HG03439 (cell line): Measurements from ENCODE around the gene PLD1.
A peak's percentile ranks its signal among the peaks of the same experiment; 100 is the strongest.
"Not testable (repeated sequence)": the region's sequence is repeated elsewhere in the genome, so short reads cannot be mapped to it uniquely, and the experiment has no call there.

Experiments used
- ATAC-seq: cut with Tn5 transposase; IDR thresholded peaks from one replicate; pipeline ENCODE4 v1.9.1; 2021; ENCODE audit warnings: mild to moderate bottlenecking, moderate library complexity; ENCODE audit not compliant: unreplicated experiment

Gene PLD1

DNA sequence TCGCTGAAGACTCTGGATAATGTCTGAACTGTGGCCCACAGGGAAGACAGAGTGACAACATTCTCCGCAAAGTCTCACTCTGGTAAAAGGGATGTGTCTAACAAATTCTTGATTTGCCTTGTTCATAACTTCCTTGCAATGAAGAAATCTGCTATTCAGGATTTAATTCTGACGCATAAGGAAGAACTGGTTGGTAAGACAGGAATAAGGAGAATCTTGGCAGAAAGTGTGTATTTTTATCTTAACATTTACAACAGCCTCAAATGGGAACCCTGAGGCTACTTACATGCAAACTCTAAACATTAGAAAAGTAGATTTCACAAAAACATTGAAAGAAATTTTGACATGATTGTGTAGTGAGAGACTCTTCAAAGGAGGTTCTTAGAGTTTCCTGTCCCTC lies 10.8 kb upstream of the PLD1 start:
- no peak for ATAC-seq

DNA sequence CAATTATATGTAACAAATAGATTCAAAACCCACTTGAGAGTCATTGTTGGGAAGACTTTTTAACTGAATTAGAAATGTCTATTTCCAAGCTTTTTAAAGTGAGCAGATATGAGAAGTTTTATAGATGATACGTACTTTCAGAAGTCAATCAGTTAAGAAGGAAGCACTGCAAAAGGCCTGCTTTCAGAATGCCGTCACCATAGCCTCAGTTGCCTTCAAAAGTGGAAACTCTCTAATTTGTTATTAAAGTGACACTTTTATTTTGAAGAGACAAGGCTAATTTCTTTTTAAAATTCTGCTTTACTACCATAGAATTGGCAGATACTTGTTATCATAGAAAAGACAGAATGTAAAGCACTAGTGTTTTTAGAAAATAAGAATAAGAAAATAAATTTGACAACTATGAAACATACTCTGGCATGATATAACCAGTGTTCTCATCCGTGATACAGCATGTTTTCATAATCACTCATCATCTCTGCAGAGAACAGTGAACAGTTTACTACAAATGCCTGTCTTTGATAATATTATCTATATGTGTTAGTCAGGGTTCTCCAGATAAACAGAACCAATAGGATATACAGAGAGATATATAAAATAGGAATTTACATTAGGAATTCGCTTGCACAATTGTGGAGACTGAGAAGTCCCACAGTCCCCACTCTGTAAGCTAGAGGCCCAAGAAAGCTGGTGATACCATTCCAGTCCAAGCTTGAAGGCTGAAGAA lies 7.0 kb upstream of the PLD1 start:
- ATAC-seq, result no peak

GRCh38 chr3:171815973-171816595 lies 5.8 kb upstream of the PLD1 start:
- no peak for ATAC-seq

DNA sequence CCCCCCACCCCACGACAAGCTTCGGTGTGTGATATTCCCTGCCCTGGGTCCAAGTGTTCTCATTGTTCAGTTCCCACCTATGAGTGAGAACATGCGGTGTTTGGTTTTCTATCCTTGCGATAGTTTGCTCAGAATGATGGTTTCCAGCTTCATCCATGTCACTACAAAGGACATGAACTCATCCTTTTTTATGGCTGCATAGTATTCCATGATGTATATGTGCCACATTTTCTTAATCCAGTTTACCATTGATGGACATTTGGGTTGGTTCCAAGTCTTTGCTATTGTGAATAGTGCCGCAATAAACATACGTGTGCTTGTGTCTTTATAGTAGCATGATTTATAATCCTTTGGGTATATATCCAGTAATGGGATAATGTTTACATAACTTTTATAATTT lies 4.4 kb upstream of the PLD1 start:
- ATAC-seq, result not testable (repeated sequence)

- no peak for ATAC-seq
Measured at GRCh38 chr3:171813897-171814460, 3.7 kb upstream of the PLD1 start.

GRCh38 chr3:171813278-171813896 lies 3.1 kb upstream of the PLD1 start:
- no peak for ATAC-seq

GRCh38 chr3:171812811-171813210 lies 2.5 kb upstream of the PLD1 start:
- no peak for ATAC-seq

DNA sequence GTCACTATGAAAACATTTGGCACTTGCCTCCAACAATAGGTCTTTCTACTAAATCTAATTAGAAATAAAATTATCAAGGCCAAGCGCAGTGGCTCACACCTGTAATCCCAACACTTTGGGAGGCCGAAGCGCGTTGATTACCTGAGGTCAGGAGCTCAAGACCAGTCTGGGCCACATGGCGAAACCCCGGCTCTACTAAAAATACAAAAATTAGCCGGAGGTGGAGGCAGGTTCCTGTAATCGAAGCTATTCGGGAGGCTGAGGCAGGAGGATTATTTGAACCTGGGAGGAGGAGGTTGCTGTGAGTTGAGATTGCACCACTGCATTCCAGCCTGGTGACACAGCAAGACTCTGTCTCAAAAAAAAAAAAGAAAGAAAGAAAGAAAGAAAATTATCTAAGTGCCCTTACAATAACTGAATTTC lies 1.6 kb upstream of the PLD1 start:
- ATAC-seq, result no peak

DNA sequence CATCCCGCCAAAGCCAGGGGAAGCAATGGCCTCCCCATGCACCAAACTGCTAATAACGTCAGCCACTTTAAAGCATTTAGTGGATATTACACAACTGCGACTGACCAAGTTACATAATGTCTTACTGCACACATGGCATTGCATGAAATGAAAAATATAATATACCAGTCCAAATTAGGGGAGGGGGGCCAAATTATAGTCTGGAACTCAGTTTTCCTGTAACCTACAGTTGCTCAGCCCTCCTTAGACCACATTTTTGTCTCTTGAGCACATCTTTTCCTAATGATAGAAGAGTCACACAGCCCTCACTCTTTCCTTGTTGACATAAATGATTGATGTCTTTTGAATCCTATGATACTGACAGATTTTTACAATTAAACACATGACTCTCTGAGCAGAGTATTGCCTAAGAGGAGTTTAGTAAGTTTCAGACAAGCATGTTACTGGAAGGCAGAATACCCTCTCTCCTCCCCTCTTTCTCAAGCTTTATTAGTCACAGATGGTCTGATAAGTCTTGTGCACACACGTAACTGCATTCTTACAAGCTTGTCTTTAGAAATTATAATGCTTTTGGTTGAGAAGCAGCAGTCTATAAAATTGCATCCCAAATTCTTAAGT lies 1.1 kb upstream of the PLD1 start:
- no peak for ATAC-seq

- no peak for ATAC-seq
Measured at GRCh38 chr3:171810629-171811294, 479 bp upstream of the PLD1 start.

GRCh38 chr3:171809611-171809860 lies 747 bp downstream of the PLD1 start:
- ATAC-seq, result peak; percentile 20

DNA sequence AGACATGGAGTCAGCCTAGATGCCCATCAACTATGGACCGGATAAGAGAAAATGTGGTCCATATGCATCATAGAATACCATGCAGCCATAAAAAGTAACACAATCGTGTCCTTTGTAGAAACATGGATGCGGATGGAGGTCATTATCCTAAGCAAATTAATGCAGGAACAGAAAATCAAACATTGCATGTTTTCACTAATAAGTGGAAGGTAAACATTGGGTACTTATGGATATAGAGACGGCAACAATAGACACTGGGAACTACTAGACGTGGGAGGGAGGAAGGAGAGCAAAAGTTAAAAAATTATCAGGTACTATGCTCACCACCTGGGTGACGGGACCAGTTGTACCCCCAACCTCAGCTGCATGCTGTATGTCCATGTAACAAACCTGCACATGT lies 2.5 kb downstream of the PLD1 start:
- no peak for ATAC-seq

- ATAC-seq, result no peak
Measured at GRCh38 chr3:171807129-171807675, 3.1 kb downstream of the PLD1 start.

GRCh38 chr3:171806200-171807128 lies 3.8 kb downstream of the PLD1 start:
- ATAC-seq, result no peak

GRCh38 chr3:171805687-171806086 lies 4.6 kb downstream of the PLD1 start:
- no peak for ATAC-seq

GRCh38 chr3:171804618-171805389 lies 5.5 kb downstream of the PLD1 start:
- ATAC-seq, result no peak

DNA sequence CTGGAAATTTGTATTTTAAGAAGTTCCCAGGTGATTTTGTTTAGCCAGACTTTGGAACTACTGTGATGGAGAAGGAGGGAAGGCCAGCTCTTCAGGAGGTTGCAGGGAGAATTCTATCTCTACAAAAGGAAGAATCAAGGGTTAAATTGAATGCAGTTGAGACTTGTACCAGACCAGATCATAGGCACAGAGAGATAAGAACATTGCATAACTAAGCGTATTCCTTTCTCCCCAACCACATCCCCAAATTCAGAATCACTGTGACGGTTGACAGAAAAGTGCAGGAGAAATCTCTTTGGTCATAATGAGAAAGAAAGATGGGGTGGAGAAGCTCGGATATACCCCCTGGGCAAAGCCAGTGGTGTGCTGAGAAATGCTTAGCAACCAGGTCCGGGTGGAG lies 7.2 kb downstream of the PLD1 start:
- ATAC-seq, result no peak

DNA sequence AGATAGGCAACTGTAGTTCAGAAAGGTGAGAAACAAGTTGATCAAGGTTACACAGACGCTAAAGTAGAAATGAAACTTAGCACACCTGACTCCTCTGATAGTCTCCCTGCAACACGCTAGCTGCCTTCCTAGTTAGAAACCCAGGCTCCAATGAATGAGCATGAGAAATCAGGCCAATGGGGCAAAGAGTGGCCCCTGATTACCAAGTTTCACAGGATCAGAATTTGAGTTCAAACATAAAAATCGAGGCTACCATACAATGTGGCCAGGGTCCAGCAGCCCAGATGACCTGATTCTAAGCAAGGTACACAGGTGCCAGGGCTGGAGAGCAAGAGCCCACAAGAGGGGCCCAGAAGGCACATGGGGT lies 7.7 kb downstream of the PLD1 start:
- ATAC-seq, result no peak
